Neural progenitor cell (in vitro differentiated cells): Measurements from ENCODE around the gene PRSS22. TPM values are rescaled to one million over a fixed set of nuclear protein-coding genes. Genes with fewer than 3 reads are reported as not detected.

ENCODE experiments used
- DNase-seq: peaks from one replicate; pipeline ENCODE4 v3.0.0-alpha.2; 2016; ENCODE audit warnings: low spot score
- H2AFZ ChIP-seq: fragments of 200-600 bp; sonication (generic); replicated peaks from 2 replicates; pipeline ENCODE4 v1.6.1; 2016; ENCODE audit warnings: antibody characterized with exemption
- H3F3A ChIP-seq: fragments of 200-600 bp; sonication (generic); 2 replicates; pipeline ENCODE4 v1.6.1; 2016; ENCODE audit warnings: antibody characterized with exemption, low read depth
- H3K27ac ChIP-seq: fragments of 200-600 bp; sonication (generic); 2 replicates; pipeline ENCODE4 v1.5.1; 2016; ENCODE audit warnings: mild to moderate bottlenecking
- H3K27me3 ChIP-seq: fragments of 200-600 bp; sonication (generic); 2 replicates; pipeline ENCODE4 v1.6.1; 2016; ENCODE audit warnings: mild to moderate bottlenecking, moderate library complexity
- H3K36me3 ChIP-seq: fragments of 200-600 bp; sonication (generic); 2 replicates; pipeline ENCODE4 v1.5.1; 2016
- H3K4me1 ChIP-seq: fragments of 200-600 bp; sonication (generic); 2 replicates; pipeline ENCODE4 v1.6.1; 2016; ENCODE audit warnings: mixed run types
- H3K4me2 ChIP-seq: fragments of 200-600 bp; sonication (generic); 2 replicates; pipeline ENCODE4 v1.6.1; 2016
- H3K4me3 ChIP-seq: fragments of 200-600 bp; sonication (generic); 2 replicates; pipeline ENCODE4 v1.5.1; 2016
- H3K79me2 ChIP-seq: fragments of 200-600 bp; sonication (generic); 2 replicates; pipeline ENCODE4 v1.6.1; 2016; ENCODE audit warnings: low read depth
- H3K9ac ChIP-seq: fragments of 200-600 bp; sonication (generic); 2 replicates; pipeline ENCODE4 v1.6.1; 2016
- H3K9me3 ChIP-seq: fragments of 200-600 bp; sonication (generic); 2 replicates; pipeline ENCODE4 v1.5.1; 2016; ENCODE audit warnings: low read depth
- H4K20me1 ChIP-seq: fragments of 200-600 bp; sonication (generic); 2 replicates; pipeline ENCODE4 v1.6.1; 2016; ENCODE audit warnings: low read depth
- H3K27ac Mint-ChIP-seq: 3 replicates; pipeline ENCODE4 v1.8.0; 2021; ENCODE audit warnings: mixed read lengths
- H3K27me3 Mint-ChIP-seq: 2 replicates; pipeline ENCODE4 v1.8.0; 2022; ENCODE audit warnings: low read depth, mild to moderate bottlenecking, inconsistent platforms, moderate library complexity, mixed read lengths; ENCODE audit not compliant: insufficient read depth
- H3K36me3 Mint-ChIP-seq: 3 replicates; pipeline ENCODE4 v1.8.0; 2021; ENCODE audit warnings: mixed read lengths
- H3K4me1 Mint-ChIP-seq: 3 replicates; pipeline ENCODE4 v1.8.0; 2021; ENCODE audit warnings: mixed read lengths
- H3K4me3 Mint-ChIP-seq: 3 replicates; pipeline ENCODE4 v1.8.0; 2021; ENCODE audit warnings: mild to moderate bottlenecking, moderate library complexity, mixed read lengths
- H3K9me3 Mint-ChIP-seq: 3 replicates; pipeline ENCODE4 v1.8.0; 2020; ENCODE audit warnings: mixed read lengths
- EZH2 ChIP-seq: fragments of 200-600 bp; sonication (generic); IDR thresholded peaks from 2 replicates; pipeline ENCODE4 v1.6.1; 2017; ENCODE audit warnings: antibody characterized with exemption, mild to moderate bottlenecking, moderate library complexity
- EZH2phosphoT487 ChIP-seq: fragments of 200-600 bp; sonication (generic); IDR thresholded peaks from 2 replicates; pipeline ENCODE4 v1.6.1; 2017; ENCODE audit warnings: antibody characterized with exemption
- total RNA-seq: library from RNA; depleted of rRNA; stranded (reverse); fragments of >200 nt; gene quantifications from 2 replicates; pipeline ENCODE4 v1.2.3, GENCODE V29; 2015; ENCODE audit warnings: low replicate concordance
- TF ChIP-seq, protein P1 (sequence below): fragments of 200-600 bp; sonication (generic); IDR thresholded peaks from 2 replicates; pipeline ENCODE4 v1.5.1; 2017; ENCODE audit warnings: antibody characterized with exemption, mild to moderate bottlenecking

The PRSS22 gene
- total RNA-seq, 1 donor from 2014 or later = not detected

DNA sequence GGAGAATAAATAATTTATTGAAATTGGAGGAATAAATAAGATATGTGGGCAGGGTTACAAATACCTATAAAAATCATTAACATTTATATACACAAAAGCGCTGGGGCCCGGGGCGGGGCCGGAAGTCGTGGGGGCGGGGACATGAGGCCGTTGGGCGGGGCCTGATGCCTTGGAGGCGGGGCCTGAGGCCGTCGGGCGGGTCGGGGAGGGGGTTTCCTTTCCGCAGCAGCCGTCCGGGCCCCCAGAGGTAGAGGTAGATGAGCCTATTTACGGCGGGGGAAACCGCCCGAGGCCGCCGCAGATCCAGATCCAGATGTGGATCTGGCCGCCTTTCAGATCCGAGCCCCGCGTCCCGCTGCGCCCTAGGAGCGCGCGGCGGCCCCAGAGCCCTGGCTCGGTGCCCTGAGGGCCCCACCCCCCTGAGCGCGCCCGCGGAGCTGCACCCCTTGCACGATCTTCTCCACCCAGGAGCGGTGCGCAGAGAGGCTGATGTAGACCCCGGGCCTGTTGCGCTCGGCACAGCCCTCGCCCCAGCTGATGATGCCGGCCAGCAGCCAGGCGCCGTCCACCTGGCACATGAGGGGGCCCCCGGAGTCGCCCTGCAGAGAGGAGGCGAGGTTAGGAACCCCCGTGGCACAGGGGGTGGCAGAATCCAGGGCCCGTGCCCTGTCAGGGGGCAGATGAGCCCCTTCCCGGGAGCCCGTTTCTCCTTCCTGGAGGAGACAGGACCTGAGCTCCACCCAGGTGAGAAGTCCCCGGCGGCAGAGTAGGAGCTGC is 5.1 kb downstream of the PRSS22 start:
- Histone ChIP-seq H3K79me2 (no peaks in the 10 kb centered on the region), H3K4me2 (no peak overlapping the region), H3K4me3 (no peak overlapping the region), H4K20me1 (no peaks in the 10 kb centered on the region), H3K9ac (no peak overlapping the region), H3K27me3 (peaks cover 28% of the 10 kb centered on the region), H3K27ac (no peak overlapping the region), H3F3A (no peaks in the 10 kb centered on the region), H3K9me3 (peaks cover 4% of the 10 kb centered on the region), H2AFZ (no peak overlapping the region), H3K4me1 (no peaks in the 10 kb centered on the region), H3K36me3 (no peaks in the 10 kb centered on the region)
- H3K27ac Mint-ChIP-seq = no peak overlapping the region
- DNase-seq = no peak
- no peak for TF ChIP-seq EZH2
- TF ChIP-seq EZH2phosphoT487 = no peak
- TF ChIP-seq, protein P1, sequence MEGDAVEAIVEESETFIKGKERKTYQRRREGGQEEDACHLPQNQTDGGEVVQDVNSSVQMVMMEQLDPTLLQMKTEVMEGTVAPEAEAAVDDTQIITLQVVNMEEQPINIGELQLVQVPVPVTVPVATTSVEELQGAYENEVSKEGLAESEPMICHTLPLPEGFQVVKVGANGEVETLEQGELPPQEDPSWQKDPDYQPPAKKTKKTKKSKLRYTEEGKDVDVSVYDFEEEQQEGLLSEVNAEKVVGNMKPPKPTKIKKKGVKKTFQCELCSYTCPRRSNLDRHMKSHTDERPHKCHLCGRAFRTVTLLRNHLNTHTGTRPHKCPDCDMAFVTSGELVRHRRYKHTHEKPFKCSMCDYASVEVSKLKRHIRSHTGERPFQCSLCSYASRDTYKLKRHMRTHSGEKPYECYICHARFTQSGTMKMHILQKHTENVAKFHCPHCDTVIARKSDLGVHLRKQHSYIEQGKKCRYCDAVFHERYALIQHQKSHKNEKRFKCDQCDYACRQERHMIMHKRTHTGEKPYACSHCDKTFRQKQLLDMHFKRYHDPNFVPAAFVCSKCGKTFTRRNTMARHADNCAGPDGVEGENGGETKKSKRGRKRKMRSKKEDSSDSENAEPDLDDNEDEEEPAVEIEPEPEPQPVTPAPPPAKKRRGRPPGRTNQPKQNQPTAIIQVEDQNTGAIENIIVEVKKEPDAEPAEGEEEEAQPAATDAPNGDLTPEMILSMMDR = no peak
- H3K9me3 Mint-ChIP-seq = peaks cover 12% of the 10 kb centered on the region
- H3K27me3 Mint-ChIP-seq = peaks cover 24% of the 10 kb centered on the region
- H3K36me3 Mint-ChIP-seq = peaks cover 3% of the 10 kb centered on the region
- H3K4me3 Mint-ChIP-seq = no peak overlapping the region
- H3K4me1 Mint-ChIP-seq = peaks cover 2% of the 10 kb centered on the region

DNA sequence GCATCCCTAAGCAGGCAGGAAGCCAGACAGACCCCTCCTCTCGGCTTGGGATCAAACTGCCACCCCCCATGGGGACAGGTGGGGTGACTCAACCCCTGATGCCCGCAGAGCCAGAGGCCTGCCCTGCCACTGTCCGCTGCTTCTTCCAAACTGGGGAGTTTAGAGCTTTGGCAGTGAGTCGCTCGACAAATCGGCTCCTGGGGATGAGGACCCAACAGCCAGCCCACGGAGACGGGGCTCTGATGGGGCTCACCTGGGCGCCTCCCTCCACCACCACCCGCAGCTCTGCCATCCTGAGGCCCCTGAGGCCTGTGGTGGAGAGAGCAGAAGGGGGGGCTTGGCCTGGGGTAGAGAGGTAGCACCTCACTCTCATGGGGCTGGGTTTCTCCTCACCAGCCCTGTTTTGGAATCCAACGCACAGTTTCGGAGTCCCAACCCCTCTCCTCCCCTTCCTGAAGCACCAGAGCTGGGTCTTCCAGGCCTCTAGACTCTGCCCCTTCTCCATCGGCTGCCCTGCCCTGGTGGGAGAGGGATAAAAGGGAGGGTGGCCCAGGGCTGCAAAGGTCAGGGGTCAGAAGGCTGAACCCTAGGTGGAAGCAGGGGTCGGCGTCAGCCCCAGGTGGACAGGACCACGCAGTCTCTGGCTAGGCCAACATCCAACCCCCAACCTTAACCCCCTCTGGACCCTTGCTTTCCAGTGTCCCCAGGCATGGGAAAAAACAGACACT is 5.8 kb downstream of the PRSS22 start:
- no peak overlapping the region for H3K27ac Mint-ChIP-seq
- Histone ChIP-seq H3K4me3 (no peak overlapping the region), H3K27me3 (peaks cover 20% of the 10 kb centered on the region), H3K36me3 (no peaks in the 10 kb centered on the region), H3K9me3 (peaks cover 4% of the 10 kb centered on the region), H3F3A (no peaks in the 10 kb centered on the region), H3K4me1 (no peaks in the 10 kb centered on the region), H2AFZ (no peak overlapping the region), H3K27ac (no peak overlapping the region), H3K79me2 (no peaks in the 10 kb centered on the region), H3K9ac (no peak overlapping the region), H4K20me1 (no peaks in the 10 kb centered on the region), H3K4me2 (no peak overlapping the region)
- H3K4me3 Mint-ChIP-seq = no peak overlapping the region
- H3K9me3 Mint-ChIP-seq = peaks cover 14% of the 10 kb centered on the region
- H3K4me1 Mint-ChIP-seq = no peaks in the 10 kb centered on the region
- H3K36me3 Mint-ChIP-seq = peaks cover 3% of the 10 kb centered on the region
- DNase-seq = no peak
- TF ChIP-seq EZH2phosphoT487 (no peak), EZH2 (no peak)
- TF ChIP-seq, protein P1 = no peak
- H3K27me3 Mint-ChIP-seq = peaks cover 19% of the 10 kb centered on the region

DNA sequence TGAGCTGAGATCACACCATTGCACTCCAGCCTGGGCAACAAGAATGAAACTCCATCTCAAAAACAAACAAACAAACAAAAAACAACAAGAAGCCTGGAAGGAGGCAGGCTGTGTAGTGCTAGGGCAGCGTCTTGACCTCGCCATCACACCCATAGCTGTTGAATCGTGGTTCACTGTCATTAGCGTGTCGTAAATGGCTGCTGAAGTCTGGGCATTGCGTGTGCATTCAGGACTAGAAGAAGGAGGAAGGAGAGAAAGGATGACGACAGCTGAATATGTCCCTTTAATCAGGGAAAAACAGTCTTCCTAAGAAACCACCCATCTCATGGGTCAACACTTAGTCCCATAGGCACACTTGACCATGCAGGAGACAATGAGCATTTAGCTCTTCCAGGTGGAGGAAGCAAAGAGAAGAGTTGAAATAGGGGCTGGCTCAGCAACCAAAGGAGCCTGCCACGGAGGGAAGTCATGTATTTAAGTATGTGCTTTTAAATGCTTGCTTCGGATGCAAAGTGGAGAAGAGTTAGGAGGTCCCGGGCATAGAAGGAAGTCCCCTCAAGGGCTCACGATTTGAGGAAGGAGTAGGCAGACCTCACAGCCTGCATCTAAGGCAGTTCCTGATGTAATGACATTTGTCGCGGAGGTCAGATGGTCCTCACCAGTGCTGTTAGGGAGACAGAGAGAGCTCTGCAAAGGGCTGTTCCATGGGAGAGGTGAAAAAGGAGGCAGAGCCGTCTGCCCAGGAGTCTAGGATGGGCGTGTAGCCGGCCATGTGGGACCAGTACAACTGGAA is 8.8 kb downstream of the PRSS22 start:
- Histone ChIP-seq H3K9me3 (peaks cover 1% of the 10 kb centered on the region), H4K20me1 (no peaks in the 10 kb centered on the region), H3F3A (no peaks in the 10 kb centered on the region), H3K4me1 (no peaks in the 10 kb centered on the region), H3K27ac (no peak overlapping the region), H2AFZ (no peak overlapping the region), H3K4me2 (no peak overlapping the region), H3K9ac (no peak overlapping the region), H3K36me3 (no peaks in the 10 kb centered on the region), H3K4me3 (no peak overlapping the region), H3K27me3 (peaks cover 15% of the 10 kb centered on the region), H3K79me2 (no peaks in the 10 kb centered on the region)
- Mint-ChIP-seq H3K36me3 (no peaks in the 10 kb centered on the region), H3K27ac (no peak overlapping the region), H3K9me3 (peaks cover 4% of the 10 kb centered on the region), H3K4me3 (no peak overlapping the region), H3K4me1 (no peaks in the 10 kb centered on the region), H3K27me3 (peaks cover 9% of the 10 kb centered on the region)
- no peak for TF ChIP-seq EZH2phosphoT487
- TF ChIP-seq, protein P1 = no peak
- TF ChIP-seq EZH2 = no peak
- DNase-seq = no peak
